Cardiac muscle cell (in vitro differentiated cells and primary cell): ENCODE measurements around the gene RASD1. TPM values are rescaled to one million over a fixed set of nuclear protein-coding genes. Genes with fewer than 3 reads are reported as not detected.

ENCODE experiments used
- DNase-seq, 2 donors: peaks; one replicate each; pipeline versions ENCODE4 v3.0.0 to v3.0.0-alpha.2; 2010 to 2017; ENCODE audit warnings: low read depth in 1 of 2, low spot score in 1 of 2
- H3K27ac ChIP-seq: fragments of 200-600 bp; sonication (generic); 2 replicates; pipeline ENCODE4 v1.5.1; 2016
- H3K27me3 ChIP-seq: fragments of 200-600 bp; sonication (generic); 2 replicates; pipeline ENCODE4 v1.6.0; 2016; ENCODE audit warnings: control low read depth
- H3K36me3 ChIP-seq: fragments of 200-600 bp; sonication (generic); 2 replicates; pipeline ENCODE4 v1.5.1; 2016; ENCODE audit warnings: control low read depth
- H3K4me1 ChIP-seq: fragments of 200-600 bp; sonication (generic); 2 replicates; pipeline ENCODE4 v1.8.1; 2017; ENCODE audit warnings: low read depth, mild to moderate bottlenecking, mixed run types
- H3K4me3 ChIP-seq: fragments of 200-600 bp; sonication (generic); 2 replicates; pipeline ENCODE4 v1.5.1; 2016; ENCODE audit warnings: mild to moderate bottlenecking
- H3K9me3 ChIP-seq: fragments of 200-600 bp; sonication (generic); 2 replicates; pipeline ENCODE4 v1.5.1; 2017; ENCODE audit warnings: low read depth, mild to moderate bottlenecking, control low read depth
- CTCF ChIP-seq: IDR thresholded peaks from 2 replicates; pipeline ENCODE4 v1.5.1; 2012; ENCODE audit warnings: low read depth, mild to moderate bottlenecking, low read length
- polyA plus RNA-seq: library from polyadenylated mRNA; unstranded; fragments of >200 nt; fragmentation: Nextera tagmentation; extraction: Ambion mirVana; gene quantifications from 2 replicates; pipeline ENCODE4 v1.2.1, GENCODE V29; 2016
- total RNA-seq: library from RNA; depleted of rRNA; stranded (reverse); fragments of >200 nt; gene quantifications from 2 replicates; pipeline ENCODE4 v1.2.3, GENCODE V29; 2016

The RASD1 gene
- total and polyA plus RNA-seq, 2 experiments from 2014 or later: 24.3 to 28.4 TPM

DNA sequence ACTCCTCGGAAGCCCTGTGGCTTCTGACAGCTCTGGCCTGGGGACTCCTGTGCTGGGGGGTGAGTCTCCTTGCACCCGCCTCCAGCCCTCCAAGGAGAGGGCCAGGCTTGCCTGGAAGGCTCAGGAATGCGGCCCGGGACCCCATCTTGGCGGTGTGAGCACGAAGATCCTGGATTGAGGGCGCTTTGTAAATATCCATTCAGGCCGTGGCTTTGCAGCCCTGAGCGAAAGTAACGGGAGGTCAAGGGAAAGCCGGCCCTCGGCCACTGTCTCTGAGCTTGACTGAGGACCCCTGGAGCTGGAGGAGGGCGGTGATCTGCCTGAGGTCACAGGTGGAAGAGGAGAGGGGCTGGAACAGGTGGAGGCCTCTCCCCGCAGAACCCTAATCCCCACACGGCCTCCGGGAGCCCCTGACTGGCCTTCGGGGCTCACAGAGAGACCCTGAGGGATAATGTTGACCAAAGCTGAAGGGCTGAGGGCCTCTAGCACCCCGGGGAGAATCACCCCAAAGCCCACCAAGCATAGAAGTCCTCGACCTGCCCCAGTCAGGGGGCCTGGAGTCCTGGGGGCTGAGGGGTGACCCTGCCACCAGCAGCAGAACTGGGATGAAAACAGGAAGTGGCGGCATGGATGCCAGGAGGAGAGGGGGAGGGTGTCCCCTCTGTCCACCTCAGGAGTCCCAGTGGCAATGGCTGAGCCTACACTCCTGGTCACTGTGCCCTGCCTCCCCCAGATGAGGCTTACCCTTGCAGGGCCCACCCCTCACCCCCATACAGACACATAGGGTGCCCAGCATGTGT, 8.3 kb upstream of the RASD1 start:
- H3K27ac ChIP-seq: peak overlapping the region; percentile 14
- no peaks in the 10 kb centered on the region for H3K36me3 ChIP-seq
- H3K9me3 ChIP-seq: no peaks in the 10 kb centered on the region
- H3K4me1 ChIP-seq: peaks cover 40% of the 10 kb centered on the region
- no peak for DNase-seq
- no peak overlapping the region for H3K4me3 ChIP-seq
- no peak for TF ChIP-seq CTCF
- H3K27me3 ChIP-seq: no peaks in the 10 kb centered on the region

GRCh38 chr17:17503566-17504130, 7.5 kb upstream of the RASD1 start:
- no peaks in the 10 kb centered on the region for H3K36me3 ChIP-seq
- H3K4me1 ChIP-seq: peaks cover 40% of the 10 kb centered on the region
- H3K9me3 ChIP-seq: no peaks in the 10 kb centered on the region
- peak in 1 of 2 donors; percentile 34 for DNase-seq
- no peak overlapping the region for H3K27ac ChIP-seq
- TF ChIP-seq CTCF: no peak
- no peak overlapping the region for H3K4me3 ChIP-seq
- no peaks in the 10 kb centered on the region for H3K27me3 ChIP-seq

DNA sequence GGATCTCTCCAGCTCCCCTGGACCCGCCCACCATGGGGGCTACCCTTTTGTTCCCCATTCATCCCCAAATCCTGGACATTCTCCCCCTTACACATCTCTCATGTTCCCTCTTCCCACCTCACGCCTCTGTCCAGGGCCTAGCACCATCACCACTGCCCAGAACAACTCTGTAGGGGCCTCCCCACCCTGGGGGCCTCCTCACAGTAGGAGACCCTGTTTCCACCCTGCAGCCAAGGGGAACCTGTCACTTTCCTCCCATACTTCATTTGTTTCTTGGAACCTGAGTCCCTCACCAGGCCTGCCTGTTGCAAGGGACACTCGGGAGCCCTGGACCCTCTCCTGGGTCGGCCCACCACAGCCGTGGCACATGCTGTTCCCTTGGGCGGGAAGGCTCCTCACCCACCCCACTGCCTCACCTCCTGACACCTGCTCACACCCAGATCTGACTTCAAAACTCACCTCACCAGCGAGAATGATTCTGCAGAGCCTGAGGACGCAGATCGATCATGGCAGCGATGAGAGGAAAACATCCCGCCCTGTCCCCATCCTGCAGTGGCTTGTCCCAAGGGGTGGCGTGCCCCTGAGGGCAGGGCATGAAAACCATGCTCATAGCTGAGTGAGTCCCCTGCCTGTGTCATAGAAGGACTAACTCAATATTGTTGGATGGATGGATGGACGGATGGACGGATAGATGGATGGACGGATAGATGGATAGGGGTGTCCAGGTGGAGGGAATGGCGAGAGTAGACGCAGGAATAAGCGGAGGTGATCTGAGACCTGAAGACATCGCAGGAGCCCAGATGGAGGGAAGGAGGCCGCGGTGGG, 6.8 kb upstream of the RASD1 start:
- peaks cover 40% of the 10 kb centered on the region for H3K4me1 ChIP-seq
- no peaks in the 10 kb centered on the region for H3K27me3 ChIP-seq
- no peak overlapping the region for H3K27ac ChIP-seq
- H3K4me3 ChIP-seq: no peak overlapping the region
- no peak for TF ChIP-seq CTCF
- no peaks in the 10 kb centered on the region for H3K9me3 ChIP-seq
- DNase-seq: no peak
- no peaks in the 10 kb centered on the region for H3K36me3 ChIP-seq

GRCh38 chr17:17500999-17501605, 4.9 kb upstream of the RASD1 start:
- no peak overlapping the region for H3K27ac ChIP-seq
- no peak for DNase-seq
- peaks cover 22% of the 10 kb centered on the region for H3K4me1 ChIP-seq
- H3K27me3 ChIP-seq: no peaks in the 10 kb centered on the region
- no peaks in the 10 kb centered on the region for H3K36me3 ChIP-seq
- no peak for TF ChIP-seq CTCF
- H3K9me3 ChIP-seq: no peaks in the 10 kb centered on the region
- no peak overlapping the region for H3K4me3 ChIP-seq

DNA sequence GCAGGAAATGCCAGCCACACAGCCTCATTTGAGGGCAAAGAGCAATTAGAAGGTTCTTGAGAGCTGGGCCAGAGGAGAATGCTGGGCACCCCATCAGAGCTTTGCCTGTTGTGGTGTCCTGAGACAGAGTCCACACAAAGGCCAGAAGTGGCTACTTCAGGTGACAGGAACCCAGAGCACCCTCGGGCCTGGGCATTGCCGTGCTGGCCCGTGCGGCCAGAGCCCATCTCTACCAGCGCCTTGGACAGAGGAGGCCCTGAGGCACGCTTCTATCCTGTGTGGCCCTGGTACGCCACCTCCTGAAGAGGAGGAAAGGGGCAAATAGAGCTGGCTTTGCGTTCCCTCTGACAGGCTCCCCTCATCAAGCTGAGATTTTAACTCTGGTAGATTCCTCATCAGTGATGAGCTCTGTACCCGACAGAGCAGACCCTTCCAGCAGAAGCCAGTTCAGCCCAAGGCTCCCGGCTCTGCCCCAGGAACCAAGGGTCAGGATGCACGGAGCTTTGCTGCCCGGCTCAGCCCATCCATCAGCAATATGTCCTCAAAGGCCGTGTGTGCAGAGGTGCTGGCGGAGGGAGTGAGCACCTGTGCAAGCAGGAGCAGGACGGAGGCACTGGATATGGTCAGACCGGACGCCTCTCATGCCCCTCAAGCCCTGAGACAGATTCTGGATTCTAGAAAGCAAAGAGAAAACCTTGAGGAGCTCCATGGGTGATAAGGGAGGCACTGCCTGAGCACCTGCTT, 3.4 kb upstream of the RASD1 start:
- no peak for DNase-seq
- Histone ChIP-seq H3K36me3 (no peaks in the 10 kb centered on the region), H3K27me3 (peaks cover 15% of the 10 kb centered on the region), H3K4me1 (peaks cover 14% of the 10 kb centered on the region), H3K4me3 (no peak overlapping the region), H3K27ac (no peak overlapping the region), H3K9me3 (no peaks in the 10 kb centered on the region)
- TF ChIP-seq CTCF: no peak
